IMR-90 (cell line): ENCODE measurements around the gene TMEM63B. TPM values are rescaled to one million over a fixed set of nuclear protein-coding genes. Genes with fewer than 3 reads are reported as not detected.

Experiments
- ATAC-seq: fragments of 200-7000 bp; cut with Tn5 transposase; 2 replicates; pipeline ENCODE4 v1.9.1; 2020; ENCODE audit warnings: low read depth, mild to moderate bottlenecking, moderate library complexity
- BruUV-seq: library from RNA; stranded (reverse); fragments of 400-500 nt; replicated peaks from 2 replicates; lab custom pipeline; 2021; lab: Mats Ljungman, UMichigan
- CTCF ChIA-PET: fragments of 300-600 bp; formaldehyde crosslinking; extraction: SDS; loops from one replicate; lab custom pipeline; 2021; ENCODE audit warnings: antibody characterized with exemption; lab: Yijun Ruan, JAX
- POLR2A ChIA-PET: fragments of 300-600 bp; sonication (Branson Sonifier 250); formaldehyde crosslinking; loops from one replicate; lab custom pipeline; 2022; ENCODE audit warnings: antibody characterized with exemption; ENCODE audit not compliant: unreplicated experiment; lab: Charles Lee
- DNase-seq: peaks from one replicate; pipeline ENCODE4 v3.0.0; 2013
- H2AFZ ChIP-seq: replicated peaks from 2 replicates; pipeline ENCODE3; 2013; ENCODE audit warnings: low read length, mild to moderate bottlenecking; ENCODE audit not compliant: poor library complexity
- H2AK5ac ChIP-seq: 2 replicates; pipeline ENCODE4 v1.6.1; 2013; ENCODE audit warnings: low read depth, low read length, inconsistent platforms
- H2AK9ac ChIP-seq: replicated peaks from 2 replicates; pipeline ENCODE3; 2013; ENCODE audit warnings: mild to moderate bottlenecking, low read depth, low read length, moderate library complexity; ENCODE audit not compliant: poor library complexity
- H2BK120ac ChIP-seq: 2 replicates; pipeline ENCODE4 v1.6.1; 2013; ENCODE audit warnings: low read depth, low read length, inconsistent platforms
- H2BK15ac ChIP-seq: 3 replicates; pipeline ENCODE4 v1.6.1; 2013; ENCODE audit warnings: low read depth, low read length, inconsistent platforms
- H2BK20ac ChIP-seq: 2 replicates; pipeline ENCODE4 v1.6.1; 2013; ENCODE audit warnings: low read depth, mild to moderate bottlenecking, inconsistent platforms, low read length, moderate library complexity
- H2BK5ac ChIP-seq: 2 replicates; pipeline ENCODE4 v1.6.1; 2013; ENCODE audit warnings: mild to moderate bottlenecking, low read depth, low read length, inconsistent platforms; ENCODE audit not compliant: poor library complexity, severe bottlenecking
- H3K14ac ChIP-seq: replicated peaks from 2 replicates; pipeline ENCODE4 v1.6.1; 2013; ENCODE audit warnings: low read depth, low read length, inconsistent platforms
- H3K18ac ChIP-seq: 2 replicates; pipeline ENCODE4 v1.6.1; 2013; ENCODE audit warnings: low read depth, low read length, control low read depth
- H3K23ac ChIP-seq: 2 replicates; pipeline ENCODE4 v1.6.1; 2013; ENCODE audit warnings: low read depth, low read length, inconsistent platforms
- H3K27ac ChIP-seq: 2 replicates; pipeline ENCODE4 v1.5.1; 2013; ENCODE audit warnings: mild to moderate bottlenecking, control low read depth, low read length; ENCODE audit not compliant: insufficient read depth
- H3K27me3 ChIP-seq: 2 replicates; pipeline ENCODE4 v1.6.1; 2013; ENCODE audit warnings: low read length; ENCODE audit not compliant: control insufficient read depth, insufficient read depth
- H3K36me3 ChIP-seq: 2 replicates; pipeline ENCODE4 v1.6.1; 2013; ENCODE audit warnings: low read length, mixed read lengths; ENCODE audit not compliant: control insufficient read depth, insufficient read depth
- H3K4ac ChIP-seq: 2 replicates; pipeline ENCODE4 v1.6.1; 2013; ENCODE audit warnings: low read depth, low read length, inconsistent platforms
- H3K4me1 ChIP-seq: 2 replicates; pipeline ENCODE4 v1.6.1; 2013; ENCODE audit warnings: low read length, mixed read lengths; ENCODE audit not compliant: control insufficient read depth, insufficient read depth
- H3K4me2 ChIP-seq: 2 replicates; pipeline ENCODE4 v1.6.1; 2013; ENCODE audit warnings: low read depth, mild to moderate bottlenecking, control low read depth, low read length, moderate library complexity
- H3K4me3 ChIP-seq: 2 replicates; pipeline ENCODE4 v1.5.1; 2013; ENCODE audit warnings: low read depth, mild to moderate bottlenecking, control low read depth, low read length, moderate library complexity; ENCODE audit not compliant: insufficient read depth
- H3K56ac ChIP-seq: 2 replicates; pipeline ENCODE4 v1.6.1; 2013; ENCODE audit warnings: low read length, inconsistent platforms; ENCODE audit not compliant: insufficient read depth; ENCODE audit errors: extremely low read depth
- H3K79me1 ChIP-seq, 2 experiments: 2 replicates each; pipeline ENCODE4 v1.6.1; 2013; ENCODE audit warnings: low read length in 2 of 2, inconsistent platforms in 1 of 2, low read depth in 1 of 2
- H3K9ac ChIP-seq: 2 replicates; pipeline ENCODE4 v1.6.1; 2013; ENCODE audit warnings: low read depth, low read length, control low read depth
- H3K9me1 ChIP-seq: 2 replicates; pipeline ENCODE4 v1.6.1; 2013; ENCODE audit warnings: low read length, inconsistent platforms; ENCODE audit not compliant: insufficient read depth
- H3K9me3 ChIP-seq: 2 replicates; pipeline ENCODE4 v1.6.1; 2013; ENCODE audit warnings: low read length; ENCODE audit not compliant: control insufficient read depth, insufficient read depth
- H4K20me1 ChIP-seq: 2 replicates; pipeline ENCODE4 v1.6.1; 2013; ENCODE audit warnings: low read length, inconsistent platforms; ENCODE audit not compliant: insufficient read depth
- H4K5ac ChIP-seq: 2 replicates; pipeline ENCODE4 v1.6.1; 2013; ENCODE audit warnings: mild to moderate bottlenecking, low read depth, low read length, control low read depth
- H4K8ac ChIP-seq, 2 experiments: 2 replicates each; pipeline ENCODE4 v1.6.1; 2013; ENCODE audit warnings: low read depth in 2 of 2, low read length in 2 of 2, control low read depth in 1 of 2, inconsistent platforms in 1 of 2
- H4K91ac ChIP-seq: 2 replicates; pipeline ENCODE4 v1.6.1; 2013; ENCODE audit warnings: low read depth, low read length, inconsistent platforms; ENCODE audit not compliant: insufficient read depth
- ELK1 ChIP-seq: fragments of 150-350 bp; IDR thresholded peaks from 2 replicates; pipeline ENCODE4 v1.6.1; 2016; ENCODE audit warnings: low read depth, mild to moderate bottlenecking, low read length, moderate library complexity, borderline replicate concordance
- RCOR1 ChIP-seq: IDR thresholded peaks from 2 replicates; pipeline ENCODE4 v1.6.1; 2012; ENCODE audit warnings: mild to moderate bottlenecking, low read length, improper control_type of control experiment; ENCODE audit not compliant: insufficient replicate concordance
- WGBS, 2 experiments: methylation state at CpG; one replicate each; pipeline versions ENCODE4 v1.1.5 to v1.1.7; 2013; ENCODE audit warnings: missing lambda C conversion rate in 2 of 2; ENCODE audit not compliant: insufficient read length in 1 of 2; ENCODE audit errors: extremely low coverage in 2 of 2; 5-methylcytosine and 5-hydroxymethylcytosine counted together
- dilution Hi-C: fragments of 300-500 bp; cut with HindIII; formaldehyde crosslinking; loops from one replicate; pipeline ENCODE4 v1.14.3; 2018; ENCODE audit warnings: low sequenced_read_pairs; ENCODE audit not compliant: unreplicated experiment
- in situ Hi-C: fragments of 300-500 bp; cut with MboI; formaldehyde crosslinking; loops from 3 replicates; pipeline ENCODE4 v1.14.3; 2019; ENCODE audit warnings: low sequenced_read_pairs, inconsistent platforms, mixed read lengths
- intact Hi-C: fragments of 100-400 bp; cut with micrococcal nuclease; formaldehyde crosslinking; loops from 2 replicates; pipeline ENCODE4 v1.10.0; 2022
- polyA plus RNA-seq, 3 experiments: library from polyadenylated mRNA; depleted of rRNA; stranded (reverse); fragments of >200 nt; gene quantifications; 2 replicates each; pipeline ENCODE4 v1.2.3, GENCODE V29; 2012; ENCODE audit warnings: low replicate concordance in 1 of 3
- total RNA-seq: library from RNA; depleted of rRNA; stranded (reverse); fragments of >200 nt; gene quantifications from 2 replicates; pipeline ENCODE4 v1.2.3, GENCODE V29; 2012

The TMEM63B gene
- total and polyA plus RNA-seq, 2 of the 4 experiments (the other 2 are of a cell fraction) = 12.2 to 42.6 TPM

GRCh38 chr6:44107017-44107416, 20.3 kb upstream of the TMEM63B start:
- peaks cover 14% of the 10 kb centered on the region for H3K4me1 ChIP-seq
- intact Hi-C loops = no loop called here

More at GRCh38 chr6:44107017-44107416, 20.3 kb upstream of the TMEM63B start:
- in situ Hi-C loops (loop anchor here (5.0 kb wide), 1 partner anchor 130 kb away; no protein-coding TSS in a partner anchor), dilution Hi-C loops (no loop called here)
- H4K91ac ChIP-seq = no peak overlapping the region
- no peak overlapping the region for H3K14ac ChIP-seq
- no peak overlapping the region for H3K18ac ChIP-seq
- DNase-seq (peak; percentile 33), ATAC-seq (no peak)
- no peak overlapping the region for H2AK5ac ChIP-seq
- no peak overlapping the region for H3K4ac ChIP-seq
- WGBS, 2 experiments = 100% methylated on average over 1 of the region's 5 CpGs; no CpG with 5 or more reads in 1 of the 2 experiments
- BruUV-seq = no TSS peak
- no peak overlapping the region for H2BK5ac ChIP-seq
- H4K8ac ChIP-seq = no peak overlapping the region
- H4K5ac ChIP-seq = 0 out of 2 replicates have a peak overlapping the region, but pooled peaks have one; percentile 20
- no peaks in the 10 kb centered on the region for H3K9me3 ChIP-seq
- H3K27ac ChIP-seq = no peak overlapping the region; the same call in 1 of the 2 replicates
- CTCF ChIA-PET = no interaction called here
- peaks cover 36 to 64% of the 10 kb centered on the region in 2 experiments for H3K79me1 ChIP-seq
- no peaks in the 10 kb centered on the region for H3K27me3 ChIP-seq
- H2BK15ac ChIP-seq = no peak overlapping the region
- H2AK9ac ChIP-seq = peak overlapping the region; percentile 57
- no peak overlapping the region for H2BK20ac ChIP-seq
- no peak overlapping the region for H3K4me3 ChIP-seq
- no peak overlapping the region for H3K9ac ChIP-seq
- no peak overlapping the region for H3K23ac ChIP-seq
- H3K36me3 ChIP-seq = peaks cover 50% of the 10 kb centered on the region
- TF ChIP-seq RCOR1 (no peak), ELK1 (no peak)
- POLR2A ChIA-PET = no interaction called here
- no peak overlapping the region for H3K56ac ChIP-seq
- H4K20me1 ChIP-seq = peaks cover 43% of the 10 kb centered on the region
- no peak overlapping the region for H3K4me2 ChIP-seq
- no peak overlapping the region for H2BK120ac ChIP-seq
- peaks cover 27% of the 10 kb centered on the region; the same call in 1 of the 2 replicates for H3K9me1 ChIP-seq
- no peak overlapping the region for H2AFZ ChIP-seq
